Lower leg skin (tissue), 3 donors: ENCODE results near the gene BLNK.

ENCODE experiments used
- POLR2A ChIP-seq, 2 donors: fragments of 450-650 bp; IDR thresholded peaks; one replicate each; pipeline ENCODE4 v1.6.1; 2016 to 2017; ENCODE audit warnings: antibody characterized with exemption in 2 of 2, mild to moderate bottlenecking in 1 of 2, moderate library complexity in 1 of 2
- TF ChIP-seq, protein P1 (sequence below), 3 donors: fragments of 450-650 bp; IDR thresholded peaks; one replicate each; pipeline ENCODE4 v1.5.1; 2016; ENCODE audit warnings: antibody characterized with exemption in 3 of 3, mild to moderate bottlenecking in 3 of 3, moderate library complexity in 2 of 3

DNA sequence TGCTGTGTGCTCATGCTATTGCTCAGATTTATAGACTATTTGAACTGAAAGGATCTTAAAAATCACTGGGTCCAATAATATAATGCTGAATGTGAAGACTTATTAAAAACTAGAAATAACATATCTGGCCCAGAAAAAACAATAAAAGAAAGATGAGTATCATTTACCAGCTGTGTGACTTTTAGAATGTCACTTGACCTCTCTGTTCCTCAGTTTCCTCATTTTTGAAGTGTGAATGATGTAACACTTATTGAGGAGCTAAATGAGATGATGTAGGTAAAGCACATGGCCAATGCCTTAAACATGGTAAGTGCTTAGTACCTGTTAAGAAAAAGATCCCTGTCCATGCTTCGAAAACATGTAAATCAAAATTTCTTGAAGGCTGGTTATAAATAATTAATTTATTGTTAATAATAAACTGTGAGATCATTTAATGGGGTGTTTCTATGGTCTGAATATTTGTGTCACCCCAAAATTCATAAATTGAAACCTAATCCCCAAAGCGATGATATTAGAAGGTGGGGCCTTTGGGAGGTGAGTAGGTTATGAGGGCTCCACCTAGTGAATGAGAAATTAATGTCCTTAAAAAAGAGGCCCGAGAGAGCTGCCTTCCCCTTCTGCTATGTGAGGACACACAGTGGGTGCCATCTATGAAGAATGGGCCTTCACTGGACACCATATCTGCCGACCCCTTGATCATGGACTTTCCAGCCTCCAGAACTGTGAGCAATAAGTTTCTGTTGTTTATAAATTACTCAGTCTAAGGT, 45.9 kb upstream of the BLNK start:
- TF ChIP-seq POLR2A (IDR thresholded peaks at IDR 0.05) = no peak
- TF ChIP-seq, protein P1, sequence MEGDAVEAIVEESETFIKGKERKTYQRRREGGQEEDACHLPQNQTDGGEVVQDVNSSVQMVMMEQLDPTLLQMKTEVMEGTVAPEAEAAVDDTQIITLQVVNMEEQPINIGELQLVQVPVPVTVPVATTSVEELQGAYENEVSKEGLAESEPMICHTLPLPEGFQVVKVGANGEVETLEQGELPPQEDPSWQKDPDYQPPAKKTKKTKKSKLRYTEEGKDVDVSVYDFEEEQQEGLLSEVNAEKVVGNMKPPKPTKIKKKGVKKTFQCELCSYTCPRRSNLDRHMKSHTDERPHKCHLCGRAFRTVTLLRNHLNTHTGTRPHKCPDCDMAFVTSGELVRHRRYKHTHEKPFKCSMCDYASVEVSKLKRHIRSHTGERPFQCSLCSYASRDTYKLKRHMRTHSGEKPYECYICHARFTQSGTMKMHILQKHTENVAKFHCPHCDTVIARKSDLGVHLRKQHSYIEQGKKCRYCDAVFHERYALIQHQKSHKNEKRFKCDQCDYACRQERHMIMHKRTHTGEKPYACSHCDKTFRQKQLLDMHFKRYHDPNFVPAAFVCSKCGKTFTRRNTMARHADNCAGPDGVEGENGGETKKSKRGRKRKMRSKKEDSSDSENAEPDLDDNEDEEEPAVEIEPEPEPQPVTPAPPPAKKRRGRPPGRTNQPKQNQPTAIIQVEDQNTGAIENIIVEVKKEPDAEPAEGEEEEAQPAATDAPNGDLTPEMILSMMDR (IDR thresholded peaks at IDR 0.05) = no peak
